ENCODE data around the gene TOP2B. TPM values are rescaled to one million over a fixed set of nuclear protein-coding genes. Genes with fewer than 3 reads are reported as not detected.

Gene TOP2B
- total and polyA plus RNA-seq, 9 of the 15 experiments (the other 6 are each of a cell fraction or from before 2014, with no cell fraction given), result 45.3 to 186 (median 134) TPM

DNA sequence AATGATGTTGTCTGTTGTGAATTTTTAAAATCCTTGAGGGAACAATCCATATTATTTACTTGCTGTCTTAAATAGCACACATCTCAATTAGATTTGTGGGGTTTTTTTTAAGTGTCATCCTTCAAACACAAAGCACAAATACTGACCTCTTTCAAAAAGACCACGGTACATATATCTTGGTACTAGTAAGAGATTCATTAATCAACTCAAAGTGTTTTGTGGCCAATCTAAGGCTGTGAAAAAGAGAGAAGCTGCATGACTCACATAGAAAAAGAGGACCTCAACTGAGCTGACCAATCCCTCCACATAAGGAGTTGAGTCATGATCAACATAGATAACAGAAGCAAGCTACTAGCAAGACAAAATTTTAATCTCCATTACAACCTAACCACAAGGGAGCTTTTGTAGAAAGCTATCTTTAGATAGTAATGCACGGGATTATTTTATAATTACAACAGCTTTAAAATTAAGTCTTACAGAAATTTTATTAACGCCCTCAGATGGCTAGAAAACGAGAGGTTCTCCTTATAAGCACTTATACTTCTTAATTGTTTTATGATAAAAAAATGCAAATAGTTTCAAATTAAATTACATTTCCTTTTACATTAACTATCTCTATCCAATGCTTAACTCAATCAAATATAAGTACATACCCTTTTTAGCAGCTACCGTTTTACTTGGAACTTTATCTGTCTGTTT lies 60.5 kb downstream of the TOP2B start (continued):
- TF ChIP-seq VEZF1 (CRISPR knock-in tag; IDR thresholded peaks at IDR 0.05), result no peak
- TF ChIP-seq PCBP2 (IDR thresholded peaks at IDR 0.05; ENCODE audit: low read depth, low read length, poor library complexity, severe bottlenecking), result no peak
- TF ChIP-seq PBX2 (CRISPR knock-in tag; IDR thresholded peaks at IDR 0.05; ENCODE audit: low read depth), result no peak
- peak; percentile 84 for TF ChIP-seq PBX2 (tag; conservative IDR thresholded peaks at IDR 0.05; ENCODE audit: low read depth)
- TF ChIP-seq ZBTB11 (CRISPR knock-in tag; IDR thresholded peaks at IDR 0.05), result 0 out of 6 replicates have a peak, but pooled peaks of 1 of the 3 experiments have one; percentile 31
- TF ChIP-seq NCOA6 (IDR thresholded peaks at IDR 0.05), result no peak
- TF ChIP-seq, protein P1, sequence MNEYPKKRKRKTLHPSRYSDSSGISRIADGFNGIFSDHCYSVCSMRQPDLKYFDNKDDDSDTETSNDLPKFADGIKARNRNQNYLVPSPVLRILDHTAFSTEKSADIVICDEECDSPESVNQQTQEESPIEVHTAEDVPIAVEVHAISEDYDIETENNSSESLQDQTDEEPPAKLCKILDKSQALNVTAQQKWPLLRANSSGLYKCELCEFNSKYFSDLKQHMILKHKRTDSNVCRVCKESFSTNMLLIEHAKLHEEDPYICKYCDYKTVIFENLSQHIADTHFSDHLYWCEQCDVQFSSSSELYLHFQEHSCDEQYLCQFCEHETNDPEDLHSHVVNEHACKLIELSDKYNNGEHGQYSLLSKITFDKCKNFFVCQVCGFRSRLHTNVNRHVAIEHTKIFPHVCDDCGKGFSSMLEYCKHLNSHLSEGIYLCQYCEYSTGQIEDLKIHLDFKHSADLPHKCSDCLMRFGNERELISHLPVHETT (CRISPR knock-in tag; conservative IDR thresholded peaks at IDR 0.05 in 1 of 2, IDR thresholded peaks at IDR 0.05 in 1 of 2), result no peak
- TF ChIP-seq TRIM24 (IDR thresholded peaks at IDR 0.05), result no peak; a peak in 1 of 4 replicates
- TF ChIP-seq ZNF668 (CRISPR knock-in tag; IDR thresholded peaks at IDR 0.05), result no peak
- TF ChIP-seq, protein P2, sequence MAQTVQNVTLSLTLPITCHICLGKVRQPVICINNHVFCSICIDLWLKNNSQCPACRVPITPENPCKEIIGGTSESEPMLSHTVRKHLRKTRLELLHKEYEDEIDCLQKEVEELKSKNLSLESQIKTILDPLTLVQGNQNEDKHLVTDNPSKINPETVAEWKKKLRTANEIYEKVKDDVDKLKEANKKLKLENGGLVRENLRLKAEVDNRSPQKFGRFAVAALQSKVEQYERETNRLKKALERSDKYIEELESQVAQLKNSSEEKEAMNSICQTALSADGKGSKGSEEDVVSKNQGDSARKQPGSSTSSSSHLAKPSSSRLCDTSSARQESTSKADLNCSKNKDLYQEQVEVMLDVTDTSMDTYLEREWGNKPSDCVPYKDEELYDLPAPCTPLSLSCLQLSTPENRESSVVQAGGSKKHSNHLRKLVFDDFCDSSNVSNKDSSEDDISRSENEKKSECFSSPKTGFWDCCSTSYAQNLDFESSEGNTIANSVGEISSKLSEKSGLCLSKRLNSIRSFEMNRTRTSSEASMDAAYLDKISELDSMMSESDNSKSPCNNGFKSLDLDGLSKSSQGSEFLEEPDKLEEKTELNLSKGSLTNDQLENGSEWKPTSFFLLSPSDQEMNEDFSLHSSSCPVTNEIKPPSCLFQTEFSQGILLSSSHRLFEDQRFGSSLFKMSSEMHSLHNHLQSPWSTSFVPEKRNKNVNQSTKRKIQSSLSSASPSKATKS (CRISPR knock-in tag; IDR thresholded peaks at IDR 0.05), result no peak
- TF ChIP-seq WHSC1 (IDR thresholded peaks at IDR 0.05; ENCODE audit: low read length), result no peak
- TF ChIP-seq MLLT1 (IDR thresholded peaks at IDR 0.05), result peak in 1 of 2 experiments; percentile 64; a peak in 1 of 4 replicates
